ENCODE results near the gene PPIA. TPM values are rescaled to one million over a fixed set of nuclear protein-coding genes. Genes with fewer than 3 reads are reported as not detected.

PPIA gene
- total RNA-seq, 1 experiment from 2014 or later: 4,122 TPM

DNA sequence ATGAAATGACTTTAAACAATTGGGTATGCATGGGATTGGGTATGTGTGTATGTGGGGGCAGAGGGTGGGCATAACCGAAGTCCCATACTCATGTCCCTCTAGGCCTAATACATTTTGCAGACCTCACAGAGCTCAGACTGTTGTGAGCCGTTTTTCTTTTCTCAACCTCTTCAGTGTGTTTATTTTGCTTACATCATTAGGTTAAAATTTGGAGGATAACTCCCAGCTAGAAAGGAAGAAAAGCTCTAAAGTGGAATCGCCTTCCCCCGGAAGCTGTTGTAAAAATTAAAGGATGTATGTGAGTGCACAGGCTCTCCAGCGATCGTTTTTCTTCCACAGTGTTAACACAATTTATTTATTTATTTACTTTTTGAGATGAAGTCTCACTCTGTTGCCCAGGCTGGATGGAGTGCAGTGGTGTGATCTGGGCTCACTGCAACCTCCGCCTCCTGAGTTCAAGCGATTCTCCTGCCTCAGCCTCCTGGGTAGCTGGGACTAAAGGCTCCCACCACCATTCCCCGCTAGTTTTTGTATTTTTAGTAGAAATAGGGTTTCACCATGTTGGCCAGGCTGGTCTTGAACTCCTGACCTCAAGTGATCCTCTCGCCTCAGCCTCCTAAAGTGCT is 52.9 kb downstream of the PPIA start:
- DNase-seq: no peak
- peak overlapping the region; percentile 80 for H3K4me3 ChIP-seq (ENCODE audit: insufficient read depth, low read depth, low read length)
- H3K27me3 ChIP-seq (ENCODE audit: control insufficient read depth, insufficient read depth, low read length): no peaks in the 10 kb centered on the region
- H3K36me3 ChIP-seq (replicated peaks; ENCODE audit: control insufficient read depth, insufficient read depth, low read length): no peaks in the 10 kb centered on the region

GRCh38 chr7:44849885-44850544 is 53.5 kb downstream of the PPIA start:
- no peak for DNase-seq
- Histone ChIP-seq H3K27me3 (ENCODE audit: control insufficient read depth, insufficient read depth, low read length) (no peaks in the 10 kb centered on the region), H3K4me3 (ENCODE audit: insufficient read depth, low read depth, low read length) (no peak overlapping the region), H3K36me3 (replicated peaks; ENCODE audit: control insufficient read depth, insufficient read depth, low read length) (no peaks in the 10 kb centered on the region)

- DNase-seq: no peak
- Histone ChIP-seq H3K27me3 (ENCODE audit: control insufficient read depth, insufficient read depth, low read length) (no peaks in the 10 kb centered on the region), H3K36me3 (replicated peaks; ENCODE audit: control insufficient read depth, insufficient read depth, low read length) (no peaks in the 10 kb centered on the region), H3K4me3 (ENCODE audit: insufficient read depth, low read depth, low read length) (no peak overlapping the region)
Observed at GRCh38 chr7:44852590-44852989, 56.1 kb downstream of the PPIA start.

Other genes starting within 250 kb of the PPIA start
- 81.2 and 93.4 TPM in 2 replicates for gene DDX56, start 222.8 kb upstream of the PPIA start, total RNA-seq (2014; rRNA removed; shearing (Covaris generic))
- 94.4 and 114 TPM in 2 replicates for gene TMED4, start 214.4 kb upstream of the PPIA start, total RNA-seq (2014; rRNA removed; shearing (Covaris generic))
- gene OGDH, start 190.1 kb upstream of the PPIA start, total RNA-seq (2014; rRNA removed; shearing (Covaris generic)): 63.1 and 71.3 TPM in 2 replicates
- gene ZMIZ2, start 47.8 kb upstream of the PPIA start, total RNA-seq (2014; rRNA removed; shearing (Covaris generic)): 16.6 and 17.9 TPM in 2 replicates
- 179 and 184 TPM in 2 replicates for gene H2AZ2, start 51.4 kb downstream of the PPIA start, total RNA-seq (2014; rRNA removed; shearing (Covaris generic))
- gene PURB, start 88.8 kb downstream of the PPIA start, total RNA-seq (2014; rRNA removed; shearing (Covaris generic)): 7.7 and 9.3 TPM in 2 replicates
- gene MYO1G, start 182.3 kb downstream of the PPIA start, total RNA-seq (2014; rRNA removed; shearing (Covaris generic)): not detected in 2 replicates
- gene CCM2, start 203.5 kb downstream of the PPIA start, total RNA-seq (2014; rRNA removed; shearing (Covaris generic)): 42.4 and 43.9 TPM in 2 replicates